ENCODE results near the gene LRRC55. TPM values are rescaled to one million over a fixed set of nuclear protein-coding genes. Genes with fewer than 3 reads are reported as not detected.

LRRC55 gene
- polyA plus RNA-seq, 1 donor (not counting 4 experiments of a cell fraction or from before 2014, with no cell fraction given): not detected

DNA sequence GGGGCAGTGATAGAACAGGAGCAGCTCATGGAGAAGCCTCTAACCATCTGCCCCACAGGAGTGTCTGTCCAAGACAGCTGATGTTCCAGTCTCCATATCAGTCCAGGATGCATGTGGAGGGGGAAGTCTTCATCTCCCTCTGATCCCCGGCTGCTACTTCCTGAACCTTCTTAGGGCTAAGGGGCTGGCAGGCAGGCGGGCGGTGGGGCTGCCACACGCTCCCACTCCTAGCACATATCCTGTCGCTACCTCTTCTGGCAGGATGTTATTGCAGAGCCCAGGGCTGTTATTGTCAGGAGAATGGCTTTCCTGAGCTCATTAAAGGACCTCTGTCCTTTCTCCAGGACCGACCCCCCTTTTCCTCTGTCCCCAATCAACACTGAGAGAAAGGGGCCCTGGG, 25.4 kb downstream of the LRRC55 start:
- Histone ChIP-seq H3K9me1 (ENCODE audit: control insufficient read depth, extremely low read depth, insufficient read depth, low read length) (no peaks in the 10 kb centered on the region), H3K4me1 (ENCODE audit: control insufficient read depth, extremely low read depth, insufficient read depth, low read length) (no peaks in the 10 kb centered on the region), H3K79me2 (ENCODE audit: control insufficient read depth, insufficient read depth, low read length) (no peaks in the 10 kb centered on the region), H3K4me3 (ENCODE audit: control insufficient read depth in 2 of 3, extremely low read depth in 1 of 3, insufficient read depth in 2 of 3, low read depth in 1 of 3, low read length in 3 of 3) (no peak overlapping the region), H3K4me2 (ENCODE audit: control insufficient read depth, extremely low read depth, insufficient read depth, low read depth, low read length) (no peak overlapping the region), H3K36me3 (ENCODE audit: control insufficient read depth in 2 of 2, extremely low read depth in 1 of 2, insufficient read depth in 2 of 2, low read length in 2 of 2) (no peaks in the 10 kb centered on the region), H3K27me3 (ENCODE audit: control insufficient read depth, extremely low read depth, insufficient read depth, low read length) (peaks cover 11% of the 10 kb centered on the region), H4K20me1 (ENCODE audit: control insufficient read depth, extremely low read depth, insufficient read depth, low read length) (no peaks in the 10 kb centered on the region), H3K9ac (ENCODE audit: control insufficient read depth, extremely low read depth, insufficient read depth, low read length) (no peak overlapping the region), H2AFZ (ENCODE audit: control insufficient read depth, low read length) (no peak overlapping the region), H3K9me3 (ENCODE audit: control insufficient read depth, low read depth, low read length) (no peaks in the 10 kb centered on the region), H3K27ac (ENCODE audit: control insufficient read depth, insufficient read depth, low read length) (no peak overlapping the region)
- TF ChIP-seq EZH2 (IDR thresholded peaks at IDR 0.05; ENCODE audit: low read length): no peak
- TF ChIP-seq, protein P1, sequence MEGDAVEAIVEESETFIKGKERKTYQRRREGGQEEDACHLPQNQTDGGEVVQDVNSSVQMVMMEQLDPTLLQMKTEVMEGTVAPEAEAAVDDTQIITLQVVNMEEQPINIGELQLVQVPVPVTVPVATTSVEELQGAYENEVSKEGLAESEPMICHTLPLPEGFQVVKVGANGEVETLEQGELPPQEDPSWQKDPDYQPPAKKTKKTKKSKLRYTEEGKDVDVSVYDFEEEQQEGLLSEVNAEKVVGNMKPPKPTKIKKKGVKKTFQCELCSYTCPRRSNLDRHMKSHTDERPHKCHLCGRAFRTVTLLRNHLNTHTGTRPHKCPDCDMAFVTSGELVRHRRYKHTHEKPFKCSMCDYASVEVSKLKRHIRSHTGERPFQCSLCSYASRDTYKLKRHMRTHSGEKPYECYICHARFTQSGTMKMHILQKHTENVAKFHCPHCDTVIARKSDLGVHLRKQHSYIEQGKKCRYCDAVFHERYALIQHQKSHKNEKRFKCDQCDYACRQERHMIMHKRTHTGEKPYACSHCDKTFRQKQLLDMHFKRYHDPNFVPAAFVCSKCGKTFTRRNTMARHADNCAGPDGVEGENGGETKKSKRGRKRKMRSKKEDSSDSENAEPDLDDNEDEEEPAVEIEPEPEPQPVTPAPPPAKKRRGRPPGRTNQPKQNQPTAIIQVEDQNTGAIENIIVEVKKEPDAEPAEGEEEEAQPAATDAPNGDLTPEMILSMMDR (optimal IDR thresholded peaks at IDR 0.05 in 1 of 3, IDR thresholded peaks at IDR 0.05 in 1 of 3, conservative IDR thresholded peaks at IDR 0.05 in 1 of 3; ENCODE audit: extremely low read depth in 1 of 3, insufficient read depth in 2 of 3, low read length in 3 of 3): no peak
- no peak for FAIRE-seq
- no peak for DNase-seq (ENCODE audit: low read depth, low spot score)
- dilution Hi-C loops (cut with MboI; ENCODE audit: extremely low pct_ligation_motif_present, low sequenced_read_pairs): no loop called here

DNA sequence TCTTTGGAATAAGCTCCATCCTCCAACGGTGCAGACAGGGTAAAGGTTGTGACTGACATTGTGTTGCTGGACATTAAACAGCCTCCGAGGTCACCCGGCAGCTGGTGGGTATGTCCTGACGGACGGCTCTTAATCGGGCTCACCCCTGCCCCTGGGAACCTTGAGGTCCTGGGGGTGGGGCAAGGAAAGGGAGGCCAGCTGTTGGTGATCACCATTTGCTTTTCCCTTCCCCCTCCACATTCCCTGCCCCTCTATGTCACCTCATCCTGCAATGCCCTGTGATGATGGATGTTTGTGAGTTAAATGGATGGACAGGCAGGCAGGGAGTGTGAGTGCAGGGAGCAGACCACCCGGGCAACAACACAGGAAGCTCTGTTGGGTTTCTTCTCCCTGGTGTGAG, 29.0 kb downstream of the LRRC55 start:
- Histone ChIP-seq H3K9me1 (ENCODE audit: control insufficient read depth, extremely low read depth, insufficient read depth, low read length) (no peaks in the 10 kb centered on the region), H3K27me3 (ENCODE audit: control insufficient read depth, extremely low read depth, insufficient read depth, low read length) (peaks cover 7% of the 10 kb centered on the region), H3K4me3 (ENCODE audit: control insufficient read depth in 2 of 3, extremely low read depth in 1 of 3, insufficient read depth in 2 of 3, low read depth in 1 of 3, low read length in 3 of 3) (no peak overlapping the region), H3K4me2 (ENCODE audit: control insufficient read depth, extremely low read depth, insufficient read depth, low read depth, low read length) (no peak overlapping the region), H3K9me3 (ENCODE audit: control insufficient read depth, low read depth, low read length) (no peaks in the 10 kb centered on the region), H3K36me3 (ENCODE audit: control insufficient read depth in 2 of 2, extremely low read depth in 1 of 2, insufficient read depth in 2 of 2, low read length in 2 of 2) (no peaks in the 10 kb centered on the region), H3K9ac (ENCODE audit: control insufficient read depth, extremely low read depth, insufficient read depth, low read length) (no peak overlapping the region), H3K27ac (ENCODE audit: control insufficient read depth, insufficient read depth, low read length) (no peak overlapping the region), H3K79me2 (ENCODE audit: control insufficient read depth, insufficient read depth, low read length) (no peaks in the 10 kb centered on the region), H3K4me1 (ENCODE audit: control insufficient read depth, extremely low read depth, insufficient read depth, low read length) (peaks cover 8% of the 10 kb centered on the region), H2AFZ (ENCODE audit: control insufficient read depth, low read length) (no peak overlapping the region), H4K20me1 (ENCODE audit: control insufficient read depth, extremely low read depth, insufficient read depth, low read length) (no peaks in the 10 kb centered on the region)
- no peak for DNase-seq (ENCODE audit: low read depth, low spot score)
- no peak for TF ChIP-seq EZH2 (IDR thresholded peaks at IDR 0.05; ENCODE audit: low read length)
- TF ChIP-seq, protein P1 (optimal IDR thresholded peaks at IDR 0.05 in 1 of 3, IDR thresholded peaks at IDR 0.05 in 1 of 3, conservative IDR thresholded peaks at IDR 0.05 in 1 of 3; ENCODE audit: extremely low read depth in 1 of 3, insufficient read depth in 2 of 3, low read length in 3 of 3): no peak
- no peak for FAIRE-seq
- dilution Hi-C loops (cut with MboI; ENCODE audit: extremely low pct_ligation_motif_present, low sequenced_read_pairs): no loop called here

All from keratinocyte (primary cell).